ENCODE data around the gene PFDN5. TPM values are rescaled to one million over a fixed set of nuclear protein-coding genes. Genes with fewer than 3 reads are reported as not detected.
A peak's percentile ranks its signal among the peaks of the same experiment; 100 is the strongest.

PFDN5 gene
- total RNA-seq, 4 donors from 2014 or later, result 518 to 673 (median 591) TPM

GRCh38 chr12:53344487-53344823 lies 49.1 kb downstream of the PFDN5 start:
- H3K9me3 ChIP-seq, result no peaks in the 10 kb centered on the region
- TF ChIP-seq POLR2A (IDR thresholded peaks at IDR 0.05), result no peak
- TF ChIP-seq EP300 (IDR thresholded peaks at IDR 0.05), result no peak
- no peak for TF ChIP-seq CTCF (IDR thresholded peaks at IDR 0.05)
- peak overlapping the region; percentile 23 to 90 (median 84) for H3K4me3 ChIP-seq
- peaks cover 0 to 20% (median 7%) of the 10 kb centered on the region in 4 donors for H3K4me1 ChIP-seq
- DNase-seq (ENCODE audit: low spot score in 2 of 2), result no peak
- WGBS, 2 donors, result 4 to 6% methylated on average over 5 to 12 of the region's 19 CpGs
- peak overlapping the region; percentile 88 to 96 (median 94) for H3K27ac ChIP-seq
- H3K27me3 ChIP-seq, result no peaks in the 10 kb centered on the region
- H3K36me3 ChIP-seq, result no peaks in the 10 kb centered on the region

GRCh38 chr12:53344824-53345485 lies 49.6 kb downstream of the PFDN5 start:
- Histone ChIP-seq H3K4me1 (peaks cover 0 to 20% (median 7%) of the 10 kb centered on the region in 4 donors), H3K4me3 (peak overlapping the region; percentile 83 to 94 (median 87)), H3K36me3 (no peaks in the 10 kb centered on the region), H3K27ac (peak overlapping the region; percentile 88 to 96 (median 94)), H3K27me3 (no peaks in the 10 kb centered on the region), H3K9me3 (no peaks in the 10 kb centered on the region)
- DNase-seq (ENCODE audit: low spot score in 2 of 2), result peak; percentile 62 to 76
- peak in 1 of 2 donors; percentile 44 for TF ChIP-seq POLR2A (IDR thresholded peaks at IDR 0.05)
- peak in 1 of 2 donors; percentile 76 for TF ChIP-seq EP300 (IDR thresholded peaks at IDR 0.05)
- TF ChIP-seq CTCF (IDR thresholded peaks at IDR 0.05), result peak; percentile 78 to 92 (median 83)
- WGBS, 2 donors, result 0 to 1% methylated on average over 18 to 30 of the region's 50 CpGs

GRCh38 chr12:53345486-53346188 lies 50.3 kb downstream of the PFDN5 start:
- Histone ChIP-seq H3K4me3 (peak overlapping the region in 3 of 4 donors; percentile 83 to 94 (median 90)), H3K27ac (peak overlapping the region; percentile 88 to 96 (median 94)), H3K9me3 (no peaks in the 10 kb centered on the region), H3K27me3 (no peaks in the 10 kb centered on the region), H3K4me1 (peaks cover 0 to 20% (median 7%) of the 10 kb centered on the region in 4 donors), H3K36me3 (no peaks in the 10 kb centered on the region)
- 23 to 25% methylated on average over 10 of the region's 10 CpGs for WGBS, 2 donors
- no peak for DNase-seq (ENCODE audit: low spot score in 2 of 2)
- peak in 1 of 5 experiments; percentile 8 for TF ChIP-seq CTCF (IDR thresholded peaks at IDR 0.05)
- TF ChIP-seq EP300 (IDR thresholded peaks at IDR 0.05), result no peak

GRCh38 chr12:53346491-53346890 lies 51.1 kb downstream of the PFDN5 start:
- Histone ChIP-seq H3K4me3 (no peak overlapping the region), H3K4me1 (peaks cover 0 to 20% (median 7%) of the 10 kb centered on the region in 4 donors), H3K27ac (peak overlapping the region in 3 of 4 donors; percentile 88 to 96 (median 96)), H3K36me3 (no peaks in the 10 kb centered on the region), H3K9me3 (no peaks in the 10 kb centered on the region), H3K27me3 (no peaks in the 10 kb centered on the region)
- WGBS, 2 donors, result 87% methylated on average over 1 of the region's 1 CpG
- TF ChIP-seq EP300 (IDR thresholded peaks at IDR 0.05) (no peak), CTCF (IDR thresholded peaks at IDR 0.05) (no peak)
- DNase-seq (ENCODE audit: low spot score in 2 of 2), result no peak

- no peaks in the 10 kb centered on the region for H3K27me3 ChIP-seq
- H3K27ac ChIP-seq, result no peak overlapping the region
- DNase-seq (ENCODE audit: low spot score in 2 of 2), result no peak
- TF ChIP-seq POLR2A (IDR thresholded peaks at IDR 0.05) (no peak), EP300 (IDR thresholded peaks at IDR 0.05) (no peak), CTCF (IDR thresholded peaks at IDR 0.05) (no peak)
- H3K36me3 ChIP-seq, result no peaks in the 10 kb centered on the region
- WGBS, 2 donors, result 90 to 91% methylated on average over 4 of the region's 4 CpGs
- no peak overlapping the region for H3K4me3 ChIP-seq
- H3K4me1 ChIP-seq, result peaks cover 0 to 27% (median 7%) of the 10 kb centered on the region in 4 donors
- no peaks in the 10 kb centered on the region for H3K9me3 ChIP-seq
Measured at GRCh38 chr12:53347905-53348304, 52.6 kb downstream of the PFDN5 start.

Data from tibial nerve (tissue), 4 donors.